ENCODE data around the gene TCF7L2.

Gene TCF7L2

DNA sequence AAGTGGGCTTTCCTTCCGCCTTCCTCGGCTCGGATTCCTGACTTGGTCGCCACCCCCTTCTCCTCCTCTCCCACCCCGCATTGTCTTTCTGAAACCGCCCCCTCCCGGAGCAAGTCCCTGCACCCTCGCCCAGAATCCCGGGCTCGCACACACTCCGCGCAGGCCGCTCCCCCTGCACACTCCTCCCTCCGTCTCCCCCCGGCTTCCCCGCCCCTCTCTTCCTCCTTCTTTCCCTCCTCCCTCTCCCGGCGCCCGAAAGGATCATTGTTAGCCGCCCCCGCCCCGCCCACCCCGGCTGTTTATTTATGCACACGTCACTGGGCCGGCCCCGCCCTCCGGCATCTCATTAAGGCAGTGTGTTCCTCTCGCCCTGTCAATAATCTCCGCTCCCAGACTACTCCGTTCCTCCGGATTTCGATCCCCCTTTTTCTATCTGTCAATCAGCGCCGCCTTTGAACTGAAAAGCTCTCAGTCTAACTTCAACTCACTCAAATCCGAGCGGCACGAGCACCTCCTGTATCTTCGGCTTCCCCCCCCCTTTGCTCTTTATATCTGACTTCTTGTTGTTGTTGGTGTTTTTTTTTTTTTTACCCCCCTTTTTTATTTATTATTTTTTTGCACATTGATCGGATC, at the start of gene TCF7L2:
Gene TCF7L2, plus strand, starts transcription at position 373 of the 633 bp plus-strand sequence. CDS start 510 bp downstream, outside the sequence.
- DNase-seq: peak; percentile 99

- DNase-seq: no peak
These were observed 47.3 kb upstream of the TCF7L2 start for GRCh38 chr10:112902730-112903129.

- DNase-seq: peak; percentile 59
These were observed 46.0 kb upstream of the TCF7L2 start for GRCh38 chr10:112904000-112904399.

DNA sequence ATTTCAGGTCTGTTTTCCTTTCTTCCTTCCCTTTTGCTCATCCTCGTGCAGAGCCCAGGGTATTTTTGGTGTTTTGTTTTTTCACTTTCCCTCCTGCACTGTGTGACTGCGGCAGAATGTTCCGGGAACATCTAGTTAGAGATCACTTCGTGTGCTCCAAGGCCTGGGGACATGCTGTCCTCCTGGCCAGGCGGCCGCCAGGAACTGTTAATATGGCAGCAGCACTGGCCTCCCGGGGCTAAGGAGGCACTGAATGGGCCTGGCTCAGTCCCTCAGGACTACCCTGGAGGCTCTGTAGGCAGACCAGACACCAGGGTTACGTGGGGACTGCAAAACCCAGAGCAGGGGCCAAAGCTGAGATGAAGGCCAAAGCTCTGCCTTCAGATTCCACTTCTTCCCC, 43.1 kb upstream of the TCF7L2 start:
- DNase-seq: no peak

DNA sequence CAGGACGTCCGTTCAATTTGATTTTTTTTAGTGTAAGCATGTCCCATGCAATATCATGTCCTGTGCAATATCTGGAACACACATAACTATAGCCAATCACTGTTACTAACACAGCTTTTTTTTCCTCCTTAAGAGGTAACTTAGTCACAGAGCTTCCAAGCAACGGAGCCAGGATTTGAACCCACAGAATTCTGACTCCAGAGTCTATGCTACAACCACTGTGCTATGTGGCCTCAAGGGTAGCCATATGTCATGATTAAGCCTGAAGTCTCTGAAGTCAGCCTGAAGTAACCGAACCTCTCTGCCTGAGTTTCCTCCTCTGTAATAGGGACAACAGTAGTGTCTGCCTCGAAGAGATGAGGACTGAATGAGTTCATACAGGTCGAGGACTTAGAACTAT, 42.2 kb upstream of the TCF7L2 start:
- DNase-seq: peak; percentile 35

- no peak for DNase-seq
These were observed 38.8 kb upstream of the TCF7L2 start for GRCh38 chr10:112911206-112911605.

GRCh38 chr10:112912410-112912928, 37.6 kb upstream of the TCF7L2 start:
- DNase-seq: no peak

DNA sequence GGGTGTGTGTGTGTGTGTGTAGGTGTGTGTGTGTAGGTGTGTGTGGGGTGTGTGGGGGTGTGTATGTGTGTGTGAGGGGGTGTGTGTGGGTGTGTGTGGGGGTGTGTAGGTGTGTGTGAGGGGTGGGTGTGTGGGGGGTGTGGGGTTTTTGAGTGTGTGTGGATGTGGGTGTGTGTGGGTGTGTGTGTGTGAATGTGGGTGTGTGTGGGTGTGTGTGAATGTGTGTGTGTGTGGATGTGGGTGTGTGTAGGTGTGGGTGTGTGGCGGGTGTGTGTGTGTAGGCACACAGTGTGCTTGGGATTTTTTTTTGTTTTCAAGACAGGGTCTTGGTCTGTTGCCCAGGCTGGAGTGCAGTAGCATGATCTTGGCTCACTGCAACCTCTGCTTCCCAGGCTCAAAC, 36.8 kb upstream of the TCF7L2 start:
- no peak for DNase-seq

DNA sequence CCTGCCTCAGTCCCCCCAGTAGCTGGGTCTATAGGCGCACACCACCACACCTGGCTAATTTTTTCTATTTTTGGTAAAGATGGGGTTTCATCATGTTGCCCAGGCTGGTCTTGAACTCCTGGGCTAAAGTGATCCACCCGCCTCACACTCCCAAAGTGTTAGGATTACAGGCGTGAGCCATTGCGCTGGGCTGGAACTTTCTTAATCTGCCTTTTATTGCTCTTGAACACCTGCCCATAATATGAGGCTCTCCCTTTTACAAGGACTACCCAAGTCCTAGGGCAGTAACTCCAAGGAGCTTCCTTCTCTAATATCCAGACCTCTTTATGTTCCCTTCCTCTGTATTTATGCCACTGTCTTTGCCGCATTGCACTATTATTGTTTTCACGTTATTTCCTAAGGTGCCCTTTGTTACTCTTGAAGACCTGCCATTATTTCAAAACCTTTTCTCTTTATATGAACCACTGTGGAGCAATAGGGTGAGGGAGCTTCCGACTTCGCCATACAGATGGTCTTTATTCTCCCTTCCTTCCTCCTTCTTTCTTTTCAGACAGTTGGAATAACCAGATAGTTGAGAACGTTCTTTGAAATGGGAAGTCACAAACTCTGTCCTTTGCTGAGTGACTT, 36.3 kb upstream of the TCF7L2 start:
- DNase-seq: no peak

- DNase-seq: no peak
These were observed 35.6 kb upstream of the TCF7L2 start for GRCh38 chr10:112914288-112914952.

- DNase-seq: peak; percentile 12
These were observed 34.2 kb upstream of the TCF7L2 start for GRCh38 chr10:112915590-112916572.

DNA sequence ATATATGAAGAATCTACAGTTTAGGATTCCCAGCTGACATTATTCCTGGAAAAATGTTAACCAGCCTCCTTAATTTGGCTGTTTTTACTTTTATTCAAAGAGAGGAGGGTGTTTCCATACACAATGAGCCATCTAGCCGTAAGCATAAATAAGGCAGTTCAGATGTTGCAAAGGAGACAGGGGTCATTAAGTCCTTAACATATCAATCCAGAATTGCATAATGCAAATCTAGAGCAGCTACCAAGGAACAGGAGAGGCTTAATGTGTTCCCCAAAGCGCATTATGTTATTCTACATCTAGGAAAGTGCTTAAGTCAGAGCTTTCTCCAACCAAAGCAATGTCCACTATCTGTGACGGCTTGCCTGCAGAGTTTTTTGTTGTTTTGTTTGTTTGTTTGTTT, 32.4 kb upstream of the TCF7L2 start:
- DNase-seq: no peak

GRCh38 chr10:112918771-112919170, 31.3 kb upstream of the TCF7L2 start:
- DNase-seq: no peak

DNA sequence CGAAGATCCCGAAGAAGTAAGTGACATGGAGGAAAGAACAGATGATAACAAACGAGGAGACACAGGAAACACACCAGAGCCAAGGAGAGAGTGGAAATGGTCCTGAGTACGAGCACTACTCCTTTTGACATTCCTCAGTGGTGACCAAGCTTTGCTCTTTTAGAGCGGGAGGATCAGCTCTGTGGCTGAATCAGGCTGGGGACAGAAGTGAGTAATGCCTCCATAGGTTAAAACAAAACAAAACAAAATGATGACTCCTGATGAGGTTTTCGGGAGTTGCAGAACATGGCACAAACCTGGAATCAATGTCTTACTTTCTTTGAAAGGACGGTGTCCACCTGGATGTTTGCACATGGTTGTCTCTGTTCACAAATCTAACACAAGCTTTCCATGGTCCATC, 30.3 kb upstream of the TCF7L2 start:
- DNase-seq: peak; percentile 89

DNA sequence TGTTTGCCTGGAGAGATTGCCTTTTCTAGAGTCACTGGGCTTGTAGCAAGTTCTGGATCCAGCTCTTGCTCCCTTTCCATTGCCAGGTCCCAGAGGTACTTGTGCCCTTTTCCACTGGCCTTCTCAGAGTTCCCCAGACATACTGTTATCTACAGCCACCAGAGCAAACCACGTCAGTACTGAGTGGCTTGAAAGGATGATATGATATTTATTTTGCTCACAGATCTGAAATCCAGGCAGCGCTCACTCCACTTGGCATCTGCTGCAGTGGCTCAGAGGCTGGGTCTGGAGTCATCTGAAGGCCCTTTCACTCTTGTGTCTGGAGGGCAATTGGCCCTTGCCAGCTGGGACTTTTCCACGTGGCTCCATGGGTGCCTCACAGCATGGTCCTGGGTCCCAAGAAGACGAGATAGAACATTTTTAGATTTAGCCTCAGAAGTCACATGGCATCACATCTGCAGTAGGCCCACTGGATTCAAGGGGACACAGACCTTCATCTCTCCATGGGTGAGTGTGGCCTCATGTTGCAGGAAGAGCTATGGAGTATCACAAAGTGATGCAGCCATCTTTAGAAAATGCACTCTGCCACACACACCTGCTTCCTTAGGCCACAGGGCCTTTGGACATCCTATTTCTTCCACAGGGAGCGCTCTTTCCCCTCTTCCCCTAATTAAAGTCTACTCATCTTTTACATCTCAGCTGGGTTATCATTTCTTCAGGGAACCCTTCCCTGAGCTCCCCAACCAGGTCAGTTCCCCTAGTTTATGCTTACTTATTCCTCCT, 22.9 kb upstream of the TCF7L2 start:
- no peak for DNase-seq

- no peak for DNase-seq
These were observed 22.1 kb upstream of the TCF7L2 start for GRCh38 chr10:112927980-112928379.

DNA sequence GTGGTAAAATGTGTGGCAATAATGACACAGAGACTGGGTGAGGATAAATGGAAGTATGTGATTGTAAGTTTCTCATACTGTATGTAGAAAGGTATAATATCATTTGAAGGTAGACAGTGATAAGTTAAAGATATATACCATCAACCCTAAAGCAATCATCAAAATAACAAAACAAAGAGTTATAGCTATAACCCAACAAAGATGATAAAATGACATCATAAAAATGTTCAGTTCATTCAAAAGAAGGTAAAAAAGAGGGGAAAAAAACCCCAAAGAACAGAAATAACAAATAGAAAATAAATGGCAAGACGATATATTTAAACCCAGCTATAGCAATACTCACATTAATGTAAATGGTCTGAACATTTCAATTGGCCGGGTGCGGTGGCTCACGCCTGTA, 17.4 kb upstream of the TCF7L2 start:
- DNase-seq: no peak

- no peak for DNase-seq
These were observed 15.9 kb upstream of the TCF7L2 start for GRCh38 chr10:112934193-112934592.

- DNase-seq: no peak
These were observed 11.1 kb upstream of the TCF7L2 start for GRCh38 chr10:112938808-112939482.

GRCh38 chr10:112945811-112946210, 4.2 kb upstream of the TCF7L2 start:
- no peak for DNase-seq

DNA sequence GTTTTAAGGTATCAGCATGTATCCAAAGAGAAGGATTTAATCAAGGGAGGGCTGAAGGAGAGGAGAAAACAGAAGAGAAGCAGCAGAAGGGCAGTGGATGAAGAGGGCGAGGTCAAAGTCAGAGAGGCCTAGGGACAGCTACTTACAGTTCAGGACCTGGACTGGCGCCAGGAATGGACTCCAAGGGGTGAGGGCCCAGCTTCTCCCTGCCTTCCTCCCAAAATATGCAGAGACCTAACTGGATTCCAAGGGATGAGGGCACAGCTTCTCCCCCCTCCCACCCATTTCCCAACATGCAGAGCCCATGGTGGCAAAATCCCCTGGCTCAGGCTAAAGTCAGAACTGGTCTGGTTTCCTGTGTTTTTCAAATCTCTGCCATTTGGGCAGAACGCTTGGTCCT, 3.4 kb upstream of the TCF7L2 start:
- DNase-seq: no peak

All from fibroblast of skin of right biceps (primary cell).